SIG-M5 (cell line): ENCODE measurements around the gene WSB2.

Experiments used
- DNase-seq: peaks from one replicate; lab custom pipeline; 2025; lab: John Stamatoyannopoulos, UW

Gene WSB2

DNA sequence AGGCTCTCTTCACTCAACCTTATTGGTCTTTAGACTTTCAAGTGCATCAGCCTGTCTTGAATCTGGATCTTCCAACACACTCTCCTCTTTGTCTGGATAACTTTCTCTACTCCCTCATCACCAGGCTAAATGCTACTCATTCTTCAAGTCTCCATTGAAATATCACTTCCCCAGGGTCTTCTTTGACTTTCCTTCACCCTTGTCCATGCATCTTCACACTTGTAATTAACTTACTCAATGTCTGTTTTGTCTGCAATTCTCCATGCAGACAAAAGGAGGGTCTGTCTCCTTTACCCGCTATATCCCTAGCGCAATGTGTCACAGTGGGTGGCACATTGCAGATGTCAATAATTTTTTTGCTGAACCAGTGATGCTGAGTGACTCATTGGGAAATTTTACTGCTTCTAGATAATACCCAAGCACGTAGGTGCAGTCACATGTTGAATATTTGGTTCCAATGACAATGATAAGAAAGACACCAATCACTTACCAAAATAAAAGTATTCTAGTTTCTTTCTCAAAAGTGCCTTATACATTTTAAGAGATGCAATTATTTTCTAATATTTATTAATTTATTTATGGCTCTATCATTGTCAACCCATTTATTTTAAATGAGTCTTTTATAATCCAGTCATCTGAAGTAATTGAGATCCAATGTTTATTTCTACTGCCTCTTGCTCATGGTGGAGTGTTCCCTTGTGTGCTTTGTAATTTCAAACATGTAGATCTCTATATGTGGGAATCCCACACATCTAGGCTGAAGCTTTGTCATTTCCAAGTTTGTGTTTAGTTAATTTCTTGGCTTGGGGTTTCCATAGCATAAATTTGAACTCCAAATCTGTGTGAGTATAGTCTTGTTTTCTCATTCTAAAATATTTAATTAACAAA, 66.2 kb downstream of the WSB2 start:
- no peak for DNase-seq

DNA sequence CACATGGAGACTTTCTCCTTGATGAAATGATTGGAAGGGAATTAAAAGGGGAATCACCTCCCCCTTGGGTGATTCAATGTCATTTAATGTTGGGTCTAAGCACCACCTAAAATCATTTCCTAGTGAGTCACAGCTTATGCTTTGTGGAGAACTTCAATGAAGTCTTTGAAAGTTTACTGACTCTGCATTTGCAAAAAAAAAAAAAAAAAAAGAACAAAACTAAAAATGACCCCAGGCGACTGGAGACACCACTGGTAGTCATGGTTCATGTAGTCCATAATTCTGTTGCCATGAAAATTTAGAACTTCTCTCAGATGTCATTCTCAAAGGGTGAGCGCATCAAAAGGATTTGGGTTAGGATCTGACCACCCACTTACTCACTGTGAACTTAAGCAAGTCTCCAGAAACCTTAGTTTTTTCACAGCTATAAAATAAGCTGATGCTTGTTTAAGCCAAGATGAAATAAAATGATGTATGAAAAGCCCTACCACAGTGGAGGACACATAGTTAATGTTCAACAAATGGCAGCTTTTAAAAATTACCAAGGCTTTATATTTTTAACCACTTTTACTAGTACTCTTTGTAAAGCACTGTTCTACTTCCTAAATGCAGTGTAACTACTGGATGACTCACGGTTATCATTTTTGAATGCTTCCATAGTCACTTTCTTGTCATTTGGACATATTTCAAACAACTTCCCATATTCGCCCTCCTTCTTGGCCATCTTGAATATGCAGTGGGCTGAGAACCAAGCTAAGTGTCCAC, 74.1 kb downstream of the WSB2 start:
- DNase-seq: no peak

DNA sequence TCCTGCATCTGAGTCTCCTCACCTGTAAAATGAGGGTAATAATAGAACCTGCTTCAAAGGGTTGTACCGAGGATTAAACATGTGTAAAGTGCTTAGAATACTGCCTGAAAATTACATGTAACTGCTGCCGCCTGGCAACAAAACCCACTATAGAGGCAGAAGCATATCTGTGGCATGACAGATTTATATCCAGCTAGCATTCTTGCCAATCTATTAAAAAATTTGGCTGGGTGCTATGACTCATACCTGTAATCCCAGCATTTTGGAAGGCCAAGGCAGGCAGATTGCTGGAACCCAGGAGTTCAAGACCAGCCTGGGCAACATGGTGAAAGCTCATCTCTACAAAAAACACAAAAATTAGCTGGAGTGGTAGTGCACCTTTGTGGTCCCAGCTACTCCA, 75.8 kb downstream of the WSB2 start:
- no peak for DNase-seq
